ENCODE data around the gene FSTL4. TPM values are rescaled to one million over a fixed set of nuclear protein-coding genes. Genes with fewer than 3 reads are reported as not detected.

Gene FSTL4
- total and polyA plus RNA-seq, 2 of the 4 experiments (the other 2 are of a cell fraction) = 0.18 TPM; not detected in 1

GRCh38 chr5:133581918-133582317, 30.4 kb downstream of the FSTL4 start:
- Histone ChIP-seq H3K18ac (ENCODE audit: low read depth, low read length) (no peak overlapping the region), H2AFZ (replicated peaks; ENCODE audit: low read length, poor library complexity) (no peak overlapping the region), H3K4ac (ENCODE audit: low read depth, low read length) (no peak overlapping the region), H2BK5ac (ENCODE audit: low read depth, low read length, poor library complexity, severe bottlenecking) (no peak overlapping the region), H3K27ac (ENCODE audit: insufficient read depth, low read length) (no peak overlapping the region), H3K9me1 (ENCODE audit: insufficient read depth, low read length) (no peaks in the 10 kb centered on the region), H3K36me3 (ENCODE audit: control insufficient read depth, insufficient read depth, low read length) (no peaks in the 10 kb centered on the region), H2BK120ac (ENCODE audit: low read depth, low read length) (no peak overlapping the region), H2AK9ac (replicated peaks; ENCODE audit: low read depth, low read length, poor library complexity) (no peak overlapping the region), H3K9me3 (ENCODE audit: control insufficient read depth, insufficient read depth, low read length) (no peaks in the 10 kb centered on the region), H2AK5ac (ENCODE audit: low read depth, low read length) (no peak overlapping the region), H3K14ac (replicated peaks; ENCODE audit: low read depth, low read length) (no peak overlapping the region), H3K23ac (ENCODE audit: low read depth, low read length) (no peak overlapping the region), H4K5ac (ENCODE audit: low read depth, low read length) (no peak overlapping the region), H4K8ac (ENCODE audit: low read depth in 2 of 2, low read length in 2 of 2) (no peak overlapping the region), H3K4me1 (ENCODE audit: control insufficient read depth, insufficient read depth, low read length) (no peaks in the 10 kb centered on the region), H3K56ac (ENCODE audit: extremely low read depth, insufficient read depth, low read length) (no peak overlapping the region), H3K79me1 (ENCODE audit: low read depth in 1 of 2, low read length in 2 of 2) (no peaks in the 10 kb centered on the region), H2BK15ac (ENCODE audit: low read depth, low read length) (no peak overlapping the region), H3K9ac (ENCODE audit: low read depth, low read length) (no peak overlapping the region), H3K27me3 (ENCODE audit: control insufficient read depth, insufficient read depth, low read length) (no peaks in the 10 kb centered on the region; the same call in none of the 2 replicates), H3K4me2 (ENCODE audit: low read depth, low read length) (no peak overlapping the region), H3K4me3 (ENCODE audit: insufficient read depth, low read depth, low read length) (no peak overlapping the region), H4K20me1 (ENCODE audit: insufficient read depth, low read length) (no peaks in the 10 kb centered on the region), H4K91ac (ENCODE audit: insufficient read depth, low read depth, low read length) (no peak overlapping the region), H2BK20ac (ENCODE audit: low read depth, low read length) (no peak overlapping the region)
- TF ChIP-seq RAD21 (IDR thresholded peaks at IDR 0.05; ENCODE audit: low read length) = no peak
- no peak for TF ChIP-seq MAZ (IDR thresholded peaks at IDR 0.05; ENCODE audit: borderline replicate concordance, low read depth, low read length)
- no peak for TF ChIP-seq NFE2L2 (IDR thresholded peaks at IDR 0.05; ENCODE audit: low read depth, low read length)
- no peak for TF ChIP-seq BHLHE40 (IDR thresholded peaks at IDR 0.05; ENCODE audit: low read depth, low read length)
- no peak for TF ChIP-seq POLR2A (IDR thresholded peaks at IDR 0.05; ENCODE audit: low read depth, low read length)
- no peak for TF ChIP-seq CEBPB (IDR thresholded peaks at IDR 0.05; ENCODE audit: low read depth, low read length)
- BruUV-seq (replicated peaks) = no TSS peak
- dilution Hi-C loops (cut with HindIII; ENCODE audit: low sequenced_read_pairs, unreplicated experiment) (no loop called here), intact Hi-C loops (cut with micrococcal nuclease) (no loop called here), in situ Hi-C loops (cut with MboI; ENCODE audit: low sequenced_read_pairs) (no loop called here)
- DNase-seq = no peak
- 38% methylated on average over 2 of the region's 5 CpGs; no CpG with 5 or more reads in 1 of the 2 experiments for WGBS, 2 experiments (ENCODE audit: extremely low coverage in 2 of 2, insufficient read length in 1 of 2)
- no peak for ATAC-seq (ENCODE audit: low read depth)
- ChIA-PET POLR2A (ENCODE audit: unreplicated experiment) (no interaction called here), CTCF (no interaction called here)

All from IMR-90 (cell line).